GM23338 (cell line): ENCODE results near the gene TSPOAP1. TPM values are rescaled to one million over a fixed set of nuclear protein-coding genes. Genes with fewer than 3 reads are reported as not detected.

Experiments
- ATAC-seq: fragments of 200-7000 bp; cut with Tn5 transposase; 3 replicates; pipeline ENCODE4 v1.9.1; 2020
- DNase-seq: peaks from one replicate; pipeline ENCODE4 v3.0.0-alpha.2; 2015; ENCODE audit warnings: low spot score
- H2AFZ ChIP-seq: fragments of 200-600 bp; sonication (generic); 2 replicates; pipeline ENCODE4 v1.8.0; 2016; ENCODE audit warnings: antibody characterized with exemption, mild to moderate bottlenecking, moderate library complexity
- H3F3A ChIP-seq: fragments of 200-600 bp; sonication (generic); replicated peaks from 2 replicates; pipeline ENCODE4 v1.8.0; 2017; ENCODE audit warnings: antibody characterized with exemption, mixed run types, low read depth
- H3K27ac ChIP-seq: fragments of 200-600 bp; sonication (generic); 2 replicates; pipeline ENCODE4 v1.6.1; 2016; ENCODE audit warnings: low read depth
- H3K27me3 ChIP-seq: fragments of 200-600 bp; sonication (generic); 2 replicates; pipeline ENCODE4 v1.8.0; 2016; ENCODE audit warnings: mild to moderate bottlenecking, mixed run types, moderate library complexity; ENCODE audit not compliant: insufficient read depth
- H3K36me3 ChIP-seq: fragments of 200-600 bp; sonication (generic); 2 replicates; pipeline ENCODE4 v1.8.0; 2016; ENCODE audit warnings: mild to moderate bottlenecking; ENCODE audit not compliant: insufficient read depth
- H3K4me1 ChIP-seq: fragments of 200-600 bp; sonication (generic); 2 replicates; pipeline ENCODE4 v1.8.0; 2016; ENCODE audit warnings: mild to moderate bottlenecking, moderate library complexity; ENCODE audit not compliant: insufficient read depth
- H3K4me2 ChIP-seq: fragments of 200-600 bp; sonication (generic); 2 replicates; pipeline ENCODE4 v1.7.1; 2017; ENCODE audit warnings: mixed run types
- H3K4me3 ChIP-seq: fragments of 200-600 bp; sonication (generic); 2 replicates; pipeline ENCODE4 v1.6.1; 2016; ENCODE audit warnings: mixed run types
- H3K79me2 ChIP-seq: fragments of 200-600 bp; sonication (generic); replicated peaks from 2 replicates; pipeline ENCODE4 v1.8.0; 2017; ENCODE audit warnings: mild to moderate bottlenecking; ENCODE audit not compliant: insufficient read depth
- H3K9me2 ChIP-seq: fragments of 200-600 bp; sonication (generic); 2 replicates; pipeline ENCODE4 v1.8.0; 2017; ENCODE audit not compliant: insufficient read depth
- H4K20me1 ChIP-seq: fragments of 200-600 bp; sonication (generic); replicated peaks from 2 replicates; pipeline ENCODE4 v1.8.0; 2017; ENCODE audit warnings: mild to moderate bottlenecking; ENCODE audit not compliant: insufficient read depth
- H3K27ac Mint-ChIP-seq: 2 replicates; pipeline ENCODE4 v1.8.0; 2020; ENCODE audit warnings: inconsistent platforms, mild to moderate bottlenecking, moderate library complexity, mixed read lengths
- H3K27me3 Mint-ChIP-seq: 3 replicates; pipeline ENCODE4 v1.8.0; 2022; ENCODE audit warnings: low read depth, mild to moderate bottlenecking, moderate library complexity, mixed read lengths, inconsistent platforms; ENCODE audit not compliant: insufficient read depth, poor library complexity
- H3K36me3 Mint-ChIP-seq: 3 replicates; pipeline ENCODE4 v1.8.0; 2021; ENCODE audit warnings: low read depth, mild to moderate bottlenecking, inconsistent platforms, moderate library complexity, mixed read lengths
- H3K4me1 Mint-ChIP-seq: 3 replicates; pipeline ENCODE4 v1.8.0; 2020; ENCODE audit warnings: mild to moderate bottlenecking, inconsistent platforms, mixed read lengths
- H3K4me3 Mint-ChIP-seq: 3 replicates; pipeline ENCODE4 v1.8.0; 2021; ENCODE audit warnings: moderate library complexity, mild to moderate bottlenecking, inconsistent platforms, mixed read lengths
- H3K9me3 Mint-ChIP-seq: 3 replicates; pipeline ENCODE4 v1.8.0; 2020; ENCODE audit warnings: moderate library complexity, mild to moderate bottlenecking, inconsistent platforms, mixed read lengths
- CREB1 ChIP-seq: fragments of 250-450 bp; sonication (Bioruptor Pico); IDR thresholded peaks from 2 replicates; pipeline ENCODE4 v1.5.0; 2020; ENCODE audit warnings: low read depth, mild to moderate bottlenecking, moderate library complexity
- ETS1 ChIP-seq: IDR thresholded peaks from 2 replicates; pipeline ENCODE4 v1.6.1; 2016; ENCODE audit warnings: antibody characterized with exemption
- EZH2 ChIP-seq: fragments of 200-600 bp; sonication (generic); IDR thresholded peaks from one replicate; pipeline ENCODE4 v1.8.0; 2017; ENCODE audit warnings: antibody characterized with exemption, mild to moderate bottlenecking, low read depth; ENCODE audit not compliant: unreplicated experiment
- EZH2phosphoT487 ChIP-seq: fragments of 200-600 bp; sonication (generic); IDR thresholded peaks from one replicate; pipeline ENCODE4 v1.8.1; 2018; ENCODE audit warnings: antibody characterized with exemption; ENCODE audit not compliant: unreplicated experiment
- JUNB ChIP-seq: IDR thresholded peaks from one replicate; pipeline ENCODE4 v1.6.1; 2016; ENCODE audit warnings: antibody characterized with exemption; ENCODE audit not compliant: unreplicated experiment
- NANOG ChIP-seq: IDR thresholded peaks from 2 replicates; pipeline ENCODE4 v1.6.1; 2016; ENCODE audit warnings: antibody characterized with exemption, borderline replicate concordance
- POLR2AphosphoS5 ChIP-seq: IDR thresholded peaks from 2 replicates; pipeline ENCODE4 v1.6.1; 2016; ENCODE audit warnings: antibody characterized with exemption, low read depth
- REST ChIP-seq: IDR thresholded peaks from one replicate; pipeline ENCODE4 v1.6.1; 2018; ENCODE audit warnings: antibody characterized with exemption; ENCODE audit not compliant: unreplicated experiment
- STAT1 ChIP-seq: IDR thresholded peaks from one replicate; pipeline ENCODE4 v1.6.1; 2016; ENCODE audit warnings: antibody characterized with exemption; ENCODE audit not compliant: unreplicated experiment
- ZNF114 ChIP-seq: fragments of 250-450 bp; sonication (Bioruptor Pico); IDR thresholded peaks from 2 replicates; pipeline ENCODE4 v1.5.0; 2020; ENCODE audit warnings: mild to moderate bottlenecking, moderate library complexity
- ZNF331 ChIP-seq: fragments of 250-450 bp; sonication (Bioruptor Pico); IDR thresholded peaks from 2 replicates; pipeline ENCODE4 v1.5.0; 2020; ENCODE audit warnings: low read depth, mild to moderate bottlenecking, moderate library complexity
- polyA plus RNA-seq: library from polyadenylated mRNA; unstranded; fragments of >200 nt; fragmentation: Nextera tagmentation; extraction: Ambion mirVana; gene quantifications from 2 replicates; pipeline ENCODE4 v1.2.1, GENCODE V29; 2016
- total RNA-seq: library from RNA; depleted of rRNA; stranded (reverse); fragments of >200 nt; shearing (Covaris generic); gene quantifications from 2 replicates; pipeline ENCODE4 v1.2.3, GENCODE V29; 2014
- TF ChIP-seq, protein P1 (sequence below), 2 experiments: fragments of 200-600 bp in 1 of 2; sonication (generic) in 1 of 2; conservative IDR thresholded peaks; 2 replicates each; pipeline versions ENCODE4 v1.5.1 to v1.6.1; 2016 to 2017; ENCODE audit warnings: antibody characterized with exemption in 2 of 2, low read depth in 2 of 2, mild to moderate bottlenecking in 2 of 2, moderate library complexity in 1 of 2
- TF ChIP-seq, protein P2 (sequence below): fragments of 250-450 bp; sonication (Bioruptor Pico); IDR thresholded peaks from 2 replicates; pipeline ENCODE4 v1.5.0; 2020; ENCODE audit warnings: mild to moderate bottlenecking, moderate library complexity

Gene TSPOAP1
- total and polyA plus RNA-seq, 2 experiments from 2014 or later: 7.3 to 11.8 TPM

GRCh38 chr17:58267347-58268324 lies 61.0 kb downstream of the TSPOAP1 start:
- H3F3A ChIP-seq: no peaks in the 10 kb centered on the region
- H3K27me3 ChIP-seq: peaks cover 3% of the 10 kb centered on the region; the same call in 1 of the 2 replicates
- no peaks in the 10 kb centered on the region for H3K4me1 Mint-ChIP-seq
- no peak for TF ChIP-seq ZNF331 (CRISPR knock-in tag)
- no peak for TF ChIP-seq ZNF114 (CRISPR knock-in tag)
- no peak for TF ChIP-seq JUNB
- no peak for TF ChIP-seq STAT1
- TF ChIP-seq POLR2AphosphoS5: no peak
- no peak for TF ChIP-seq EZH2phosphoT487
- TF ChIP-seq EZH2: no peak
- no peak for TF ChIP-seq REST
- TF ChIP-seq, protein P1, sequence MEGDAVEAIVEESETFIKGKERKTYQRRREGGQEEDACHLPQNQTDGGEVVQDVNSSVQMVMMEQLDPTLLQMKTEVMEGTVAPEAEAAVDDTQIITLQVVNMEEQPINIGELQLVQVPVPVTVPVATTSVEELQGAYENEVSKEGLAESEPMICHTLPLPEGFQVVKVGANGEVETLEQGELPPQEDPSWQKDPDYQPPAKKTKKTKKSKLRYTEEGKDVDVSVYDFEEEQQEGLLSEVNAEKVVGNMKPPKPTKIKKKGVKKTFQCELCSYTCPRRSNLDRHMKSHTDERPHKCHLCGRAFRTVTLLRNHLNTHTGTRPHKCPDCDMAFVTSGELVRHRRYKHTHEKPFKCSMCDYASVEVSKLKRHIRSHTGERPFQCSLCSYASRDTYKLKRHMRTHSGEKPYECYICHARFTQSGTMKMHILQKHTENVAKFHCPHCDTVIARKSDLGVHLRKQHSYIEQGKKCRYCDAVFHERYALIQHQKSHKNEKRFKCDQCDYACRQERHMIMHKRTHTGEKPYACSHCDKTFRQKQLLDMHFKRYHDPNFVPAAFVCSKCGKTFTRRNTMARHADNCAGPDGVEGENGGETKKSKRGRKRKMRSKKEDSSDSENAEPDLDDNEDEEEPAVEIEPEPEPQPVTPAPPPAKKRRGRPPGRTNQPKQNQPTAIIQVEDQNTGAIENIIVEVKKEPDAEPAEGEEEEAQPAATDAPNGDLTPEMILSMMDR (conservative IDR thresholded peaks at IDR 0.05; ENCODE audit: low read depth in 2 of 2): no peak
- TF ChIP-seq, protein P2, sequence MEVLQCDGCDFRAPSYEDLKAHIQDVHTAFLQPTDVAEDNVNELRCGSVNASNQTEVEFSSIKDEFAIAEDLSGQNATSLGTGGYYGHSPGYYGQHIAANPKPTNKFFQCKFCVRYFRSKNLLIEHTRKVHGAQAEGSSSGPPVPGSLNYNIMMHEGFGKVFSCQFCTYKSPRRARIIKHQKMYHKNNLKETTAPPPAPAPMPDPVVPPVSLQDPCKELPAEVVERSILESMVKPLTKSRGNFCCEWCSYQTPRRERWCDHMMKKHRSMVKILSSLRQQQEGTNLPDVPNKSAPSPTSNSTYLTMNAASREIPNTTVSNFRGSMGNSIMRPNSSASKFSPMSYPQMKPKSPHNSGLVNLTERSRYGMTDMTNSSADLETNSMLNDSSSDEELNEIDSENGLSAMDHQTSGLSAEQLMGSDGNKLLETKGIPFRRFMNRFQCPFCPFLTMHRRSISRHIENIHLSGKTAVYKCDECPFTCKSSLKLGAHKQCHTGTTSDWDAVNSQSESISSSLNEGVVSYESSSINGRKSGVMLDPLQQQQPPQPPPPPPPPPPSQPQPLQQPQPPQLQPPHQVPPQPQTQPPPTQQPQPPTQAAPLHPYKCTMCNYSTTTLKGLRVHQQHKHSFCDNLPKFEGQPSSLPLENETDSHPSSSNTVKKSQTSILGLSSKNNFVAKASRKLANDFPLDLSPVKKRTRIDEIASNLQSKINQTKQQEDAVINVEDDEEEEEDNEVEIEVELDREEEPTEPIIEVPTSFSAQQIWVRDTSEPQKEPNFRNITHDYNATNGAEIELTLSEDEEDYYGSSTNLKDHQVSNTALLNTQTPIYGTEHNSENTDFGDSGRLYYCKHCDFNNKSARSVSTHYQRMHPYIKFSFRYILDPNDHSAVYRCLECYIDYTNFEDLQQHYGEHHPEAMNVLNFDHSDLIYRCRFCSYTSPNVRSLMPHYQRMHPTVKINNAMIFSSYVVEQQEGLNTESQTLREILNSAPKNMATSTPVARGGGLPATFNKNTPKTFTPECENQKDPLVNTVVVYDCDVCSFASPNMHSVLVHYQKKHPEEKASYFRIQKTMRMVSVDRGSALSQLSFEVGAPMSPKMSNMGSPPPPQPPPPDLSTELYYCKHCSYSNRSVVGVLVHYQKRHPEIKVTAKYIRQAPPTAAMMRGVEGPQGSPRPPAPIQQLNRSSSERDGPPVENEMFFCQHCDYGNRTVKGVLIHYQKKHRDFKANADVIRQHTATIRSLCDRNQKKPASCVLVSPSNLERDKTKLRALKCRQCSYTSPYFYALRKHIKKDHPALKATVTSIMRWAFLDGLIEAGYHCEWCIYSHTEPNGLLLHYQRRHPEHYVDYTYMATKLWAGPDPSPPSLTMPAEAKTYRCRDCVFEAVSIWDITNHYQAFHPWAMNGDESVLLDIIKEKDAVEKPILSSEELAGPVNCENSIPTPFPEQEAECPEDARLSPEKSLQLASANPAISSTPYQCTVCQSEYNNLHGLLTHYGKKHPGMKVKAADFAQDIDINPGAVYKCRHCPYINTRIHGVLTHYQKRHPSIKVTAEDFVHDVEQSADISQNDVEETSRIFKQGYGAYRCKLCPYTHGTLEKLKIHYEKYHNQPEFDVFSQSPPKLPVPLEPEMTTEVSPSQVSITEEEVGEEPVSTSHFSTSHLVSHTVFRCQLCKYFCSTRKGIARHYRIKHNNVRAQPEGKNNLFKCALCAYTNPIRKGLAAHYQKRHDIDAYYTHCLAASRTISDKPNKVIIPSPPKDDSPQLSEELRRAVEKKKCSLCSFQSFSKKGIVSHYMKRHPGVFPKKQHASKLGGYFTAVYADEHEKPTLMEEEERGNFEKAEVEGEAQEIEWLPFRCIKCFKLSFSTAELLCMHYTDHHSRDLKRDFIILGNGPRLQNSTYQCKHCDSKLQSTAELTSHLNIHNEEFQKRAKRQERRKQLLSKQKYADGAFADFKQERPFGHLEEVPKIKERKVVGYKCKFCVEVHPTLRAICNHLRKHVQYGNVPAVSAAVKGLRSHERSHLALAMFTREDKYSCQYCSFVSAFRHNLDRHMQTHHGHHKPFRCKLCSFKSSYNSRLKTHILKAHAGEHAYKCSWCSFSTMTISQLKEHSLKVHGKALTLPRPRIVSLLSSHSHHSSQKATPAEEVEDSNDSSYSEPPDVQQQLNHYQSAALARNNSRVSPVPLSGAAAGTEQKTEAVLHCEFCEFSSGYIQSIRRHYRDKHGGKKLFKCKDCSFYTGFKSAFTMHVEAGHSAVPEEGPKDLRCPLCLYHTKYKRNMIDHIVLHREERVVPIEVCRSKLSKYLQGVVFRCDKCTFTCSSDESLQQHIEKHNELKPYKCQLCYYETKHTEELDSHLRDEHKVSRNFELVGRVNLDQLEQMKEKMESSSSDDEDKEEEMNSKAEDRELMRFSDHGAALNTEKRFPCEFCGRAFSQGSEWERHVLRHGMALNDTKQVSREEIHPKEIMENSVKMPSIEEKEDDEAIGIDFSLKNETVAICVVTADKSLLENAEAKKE (CRISPR knock-in tag): no peak
- TF ChIP-seq NANOG: no peak
- no peak for TF ChIP-seq CREB1 (CRISPR knock-in tag)
- no peak for TF ChIP-seq ETS1
- DNase-seq (no peak), ATAC-seq (no peak)
- no peak overlapping the region for H3K4me2 ChIP-seq
- H3K27me3 Mint-ChIP-seq: peaks cover 9% of the 10 kb centered on the region
- H3K27ac ChIP-seq: no peak overlapping the region
- H2AFZ ChIP-seq: no peak overlapping the region
- no peaks in the 10 kb centered on the region for H3K79me2 ChIP-seq
- no peaks in the 10 kb centered on the region for H3K36me3 ChIP-seq
- no peaks in the 10 kb centered on the region for H3K36me3 Mint-ChIP-seq
- no peak overlapping the region for H3K4me3 Mint-ChIP-seq
- no peaks in the 10 kb centered on the region for H3K9me2 ChIP-seq
- H3K4me3 ChIP-seq: no peak overlapping the region
- H3K27ac Mint-ChIP-seq: no peak overlapping the region
- no peaks in the 10 kb centered on the region for H3K9me3 Mint-ChIP-seq
- no peaks in the 10 kb centered on the region for H3K4me1 ChIP-seq
- H4K20me1 ChIP-seq: no peaks in the 10 kb centered on the region
